Dedifferentiated amniotic fluid mesenchymal stem cell (primary cell): Measurements from ENCODE around the gene FUBP3.
A peak's percentile ranks its signal among the peaks of the same experiment; 100 is the strongest.

Source experiments
- DNase-seq: peaks from one replicate; pipeline ENCODE4 v3.0.0-alpha.2; 2016; ENCODE audit errors: extremely low spot score

FUBP3 gene

DNA sequence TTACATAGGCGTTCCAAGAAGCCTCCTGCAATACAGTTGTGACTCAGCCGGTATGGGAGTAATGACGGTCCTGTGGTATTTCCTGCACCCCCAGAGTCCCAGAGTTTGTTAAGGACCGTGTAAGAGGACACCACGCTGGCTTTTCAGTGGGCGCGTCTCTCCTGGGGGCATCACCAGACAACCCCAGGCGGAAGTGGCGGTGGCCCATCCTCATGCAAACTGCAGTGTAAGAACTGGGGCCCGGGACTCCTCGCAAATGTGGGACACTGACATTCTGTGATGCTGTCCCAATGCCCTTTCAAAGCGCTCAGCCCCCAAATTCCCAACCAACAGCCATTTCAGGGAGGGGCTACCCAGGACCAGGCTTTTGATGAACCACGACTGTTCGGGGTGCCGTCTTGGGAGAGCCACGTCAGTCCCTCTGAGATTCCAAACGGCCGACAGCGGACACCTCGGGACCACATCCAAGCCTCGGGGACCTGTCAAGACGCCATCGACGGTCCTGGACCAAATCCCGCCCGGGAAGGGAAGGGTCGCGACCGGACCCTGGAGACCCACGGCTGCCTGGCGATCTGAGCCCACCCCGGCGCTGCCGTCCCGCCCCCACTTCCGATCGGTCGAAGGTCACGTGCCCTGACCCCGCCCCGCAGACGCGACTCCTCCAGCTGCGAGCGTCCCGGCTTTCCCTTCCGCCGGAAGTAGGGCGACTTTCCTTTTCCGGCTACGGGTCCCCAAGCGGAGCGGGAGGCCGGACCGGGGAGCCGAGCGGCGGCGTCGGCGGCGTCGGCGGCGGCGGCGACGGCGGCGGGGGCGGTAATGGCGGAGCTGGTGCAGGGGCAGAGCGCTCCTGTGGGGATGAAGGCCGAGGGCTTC is at the start of gene FUBP3:
FUBP3 (plus strand) TSS at position 713 of the 873 bp plus-strand sequence; CDS start at position 817, 104 bp downstream.
- peak; percentile 90 for DNase-seq

DNA sequence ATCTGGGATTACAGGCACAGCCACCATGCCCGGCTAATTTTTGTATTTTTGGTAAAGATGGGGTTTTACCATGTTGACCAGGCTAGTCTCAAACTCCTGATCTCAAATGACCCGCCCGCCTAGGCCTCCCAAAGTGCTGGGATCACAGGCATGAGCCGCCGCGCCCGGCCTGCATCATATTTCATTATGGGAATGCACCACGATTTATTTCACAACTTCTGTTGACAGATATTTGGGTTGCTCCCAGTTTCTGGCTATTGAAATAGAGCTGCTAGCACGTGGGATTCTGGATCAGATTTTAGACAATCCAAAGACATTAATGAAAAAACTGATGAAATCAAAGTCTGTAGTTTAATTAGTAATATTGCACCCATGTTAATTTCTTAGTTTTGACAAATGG is 48.4 kb upstream of the FUBP3 start:
- DNase-seq, result no peak

- DNase-seq, result no peak
These were observed 47.7 kb upstream of the FUBP3 start for GRCh38 chr9:130531670-130532069.

DNA sequence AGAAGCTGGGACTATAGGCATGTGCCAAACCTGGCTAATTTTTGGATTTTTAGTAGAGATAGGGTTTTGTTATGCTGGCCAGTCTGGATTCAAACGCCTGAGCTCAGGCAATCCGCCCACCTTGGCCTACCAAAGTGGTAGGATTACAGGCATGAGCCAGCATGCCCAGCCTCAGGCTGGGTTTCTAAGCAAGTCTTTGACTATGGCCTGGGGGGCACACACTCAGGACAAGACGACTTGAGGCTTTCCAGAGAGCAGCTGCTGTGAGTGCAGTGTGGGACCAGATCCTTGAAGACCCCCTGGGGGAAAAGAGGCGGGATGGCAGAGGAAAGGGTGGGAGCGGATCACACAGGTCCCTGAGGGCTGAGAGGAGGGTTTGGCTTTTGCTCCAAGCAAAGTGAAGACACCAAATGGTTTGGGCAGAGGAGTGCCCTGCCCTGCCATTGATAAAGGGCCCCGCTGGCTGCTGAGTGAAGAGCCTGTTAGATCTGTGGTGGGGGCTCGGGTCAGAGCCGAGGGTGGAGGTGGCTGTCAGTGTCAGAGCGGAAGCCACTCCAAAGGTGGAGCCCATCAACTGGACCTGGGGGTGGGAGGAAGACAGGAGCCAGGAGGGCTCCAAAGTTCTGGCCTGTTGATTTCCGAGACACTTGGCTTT is 46.8 kb upstream of the FUBP3 start:
- no peak for DNase-seq

DNA sequence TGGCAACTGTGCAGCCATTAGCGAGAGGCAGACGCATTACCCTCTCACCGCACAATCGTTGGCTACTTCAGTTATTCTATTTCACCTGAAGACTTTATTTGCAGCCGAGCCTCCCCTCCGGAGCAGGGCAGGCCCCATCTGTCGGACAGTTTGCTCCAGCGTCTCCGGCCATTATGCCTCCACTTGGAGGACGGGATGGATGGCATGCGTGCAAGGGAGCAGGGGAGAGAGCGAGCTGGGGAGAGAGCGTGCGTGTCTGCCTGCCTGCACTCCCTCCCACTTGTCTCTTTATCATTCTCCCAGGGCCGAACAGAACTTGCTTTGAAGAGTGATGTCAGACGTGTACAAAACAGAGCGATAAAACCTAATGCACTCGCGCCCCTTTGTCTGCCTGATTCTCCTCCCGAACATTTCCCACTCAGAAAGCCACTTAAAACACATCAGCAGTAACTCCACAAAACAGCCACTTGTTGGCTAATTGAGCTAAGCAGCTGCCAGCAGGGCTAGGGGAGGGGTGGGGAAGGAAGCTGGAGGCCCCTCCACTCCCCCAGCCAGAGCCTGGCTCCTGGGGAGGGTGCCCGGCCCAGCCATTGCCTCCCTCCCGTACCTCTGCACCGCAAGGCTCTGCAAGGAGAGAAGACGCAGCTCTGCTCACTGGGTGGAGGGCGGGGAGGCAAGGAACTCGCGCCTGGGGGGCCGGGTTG is 43.4 kb upstream of the FUBP3 start:
- DNase-seq, result no peak

GRCh38 chr9:130536701-130537107 is 42.7 kb upstream of the FUBP3 start:
- DNase-seq, result no peak

DNA sequence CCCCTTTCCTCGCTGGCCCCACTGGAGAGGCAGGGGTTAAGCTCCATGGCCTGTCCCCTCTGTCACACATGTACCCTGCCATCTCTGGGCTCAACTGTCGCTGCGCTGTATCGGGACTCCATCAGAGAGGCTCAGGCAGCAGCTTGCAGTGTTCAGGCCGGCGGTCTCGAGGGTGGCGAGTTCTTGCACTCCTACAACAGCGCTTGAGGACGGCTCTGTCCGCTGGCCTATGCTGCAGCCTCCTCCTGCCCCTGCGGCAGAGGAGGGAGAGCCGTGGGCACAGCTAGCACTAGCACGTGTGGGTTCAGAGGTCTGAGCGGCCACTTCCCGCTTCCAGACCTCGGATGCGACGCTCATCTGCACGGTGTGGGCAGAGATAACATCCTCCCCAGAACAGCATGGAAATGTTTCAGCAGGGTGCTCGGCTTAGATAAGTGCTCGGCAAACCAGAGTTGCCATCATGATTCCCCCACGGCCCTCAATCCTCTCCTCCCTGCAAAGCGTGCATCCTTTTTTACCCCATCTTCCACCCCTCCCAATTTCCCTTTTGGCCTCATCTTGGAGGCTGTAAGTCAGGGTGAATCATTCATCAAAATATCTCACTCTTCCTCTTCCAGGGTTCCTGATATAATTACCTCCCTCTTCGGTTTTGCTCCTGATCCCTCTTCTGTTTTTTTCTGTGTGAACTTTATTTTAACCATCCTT is 41.9 kb upstream of the FUBP3 start:
- no peak for DNase-seq

DNA sequence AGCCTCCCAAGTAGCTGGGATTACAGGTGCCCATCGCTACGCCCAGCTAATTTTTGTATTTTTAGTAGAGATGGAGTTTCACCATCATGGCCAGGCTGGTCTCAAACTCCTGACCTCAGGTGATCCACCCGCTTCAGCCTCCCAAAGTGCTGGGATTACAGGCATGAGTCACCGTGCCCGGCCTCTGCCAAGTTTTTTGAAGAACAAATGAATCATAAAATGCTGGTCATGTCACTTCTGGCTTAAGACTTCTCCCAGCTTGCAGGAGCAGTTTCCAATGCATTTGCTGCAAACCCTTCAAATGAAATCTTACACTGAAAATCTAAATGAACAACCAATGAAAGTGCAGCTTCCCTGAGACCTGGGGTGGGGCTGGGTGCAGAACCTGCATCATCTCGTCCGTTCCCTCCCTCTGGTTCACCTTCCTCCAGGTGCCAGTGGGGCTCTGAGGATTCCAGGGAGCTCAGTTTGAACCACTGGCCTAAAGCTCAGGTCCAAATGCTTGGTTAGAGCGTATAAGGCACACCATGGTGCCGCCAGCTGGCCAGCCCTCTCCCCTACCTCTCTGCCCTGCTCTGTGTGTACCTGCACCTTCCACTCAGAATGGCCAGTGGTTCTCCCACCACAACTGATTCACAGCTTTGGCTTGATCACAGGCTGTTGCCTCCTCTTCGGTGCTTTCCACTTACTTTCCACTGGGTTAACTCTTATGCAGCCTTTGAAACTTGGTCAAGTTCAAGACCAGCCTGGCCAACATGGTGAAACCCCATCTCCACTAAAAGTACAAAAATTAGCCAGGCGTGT is 39.8 kb upstream of the FUBP3 start:
- DNase-seq, result peak; percentile 50

DNA sequence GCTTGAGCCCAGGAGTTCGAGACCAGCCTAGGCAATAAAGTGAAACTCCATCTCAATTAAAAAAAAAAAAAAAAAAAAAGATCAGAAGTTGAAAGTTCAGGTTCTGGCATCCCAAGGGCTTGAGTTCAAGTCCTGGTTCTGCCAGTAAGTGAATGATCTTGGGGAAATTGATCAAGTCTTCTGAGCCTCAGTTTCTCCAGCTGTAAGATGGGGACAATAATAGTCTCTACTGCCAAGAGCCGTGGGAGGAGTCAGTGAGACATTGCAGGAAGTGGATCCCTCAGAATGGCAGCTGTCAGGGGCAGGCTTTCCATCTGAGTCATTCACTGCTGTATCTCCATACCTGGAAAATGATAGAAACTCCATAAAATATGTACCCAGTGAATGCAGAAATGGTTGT is 37.8 kb upstream of the FUBP3 start:
- no peak for DNase-seq

DNA sequence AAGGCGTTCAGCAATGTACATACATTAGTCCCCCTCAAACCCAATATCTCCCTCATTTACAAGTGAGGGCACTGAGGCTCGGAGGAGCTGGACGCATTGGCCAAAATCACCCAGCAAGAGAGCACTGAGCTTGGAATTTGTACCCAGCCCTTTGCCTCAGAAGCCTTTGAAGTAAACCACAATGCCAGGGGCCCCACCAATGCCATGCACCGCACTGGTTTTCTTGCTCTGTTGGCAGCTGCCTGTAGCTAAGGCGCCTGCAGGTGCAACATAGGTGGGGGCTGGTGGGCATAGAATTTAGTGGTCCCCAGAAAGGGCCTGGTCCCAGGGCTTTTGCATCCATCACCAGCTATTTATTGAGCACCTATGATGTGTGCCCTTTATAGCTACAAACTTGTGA is 37.3 kb upstream of the FUBP3 start:
- DNase-seq, result no peak

GRCh38 chr9:130542457-130543228 is 36.7 kb upstream of the FUBP3 start:
- no peak for DNase-seq

- no peak for DNase-seq
These were observed 36.0 kb upstream of the FUBP3 start for GRCh38 chr9:130543368-130543767.

DNA sequence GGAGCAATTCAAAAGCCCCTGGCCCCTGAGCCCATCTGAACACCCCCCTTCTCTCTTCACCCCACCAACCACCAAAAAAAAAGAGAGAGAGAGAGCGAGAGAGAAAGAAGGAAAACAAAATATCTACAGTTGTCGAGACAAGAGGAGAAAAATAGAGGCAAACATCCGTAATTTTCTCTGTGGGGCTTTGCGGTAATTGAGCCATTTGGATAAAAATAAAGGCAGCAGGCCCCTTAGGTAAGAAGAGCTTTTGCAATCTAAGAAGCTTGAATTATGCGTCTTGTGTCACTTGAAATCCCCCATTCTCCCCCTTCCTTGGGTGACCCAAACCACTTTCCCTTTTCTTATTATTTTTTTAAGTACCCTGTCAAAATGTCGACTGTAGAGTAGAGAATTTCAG is 35.5 kb upstream of the FUBP3 start:
- no peak for DNase-seq

- no peak for DNase-seq
These were observed 35.0 kb upstream of the FUBP3 start for GRCh38 chr9:130544364-130544763.

DNA sequence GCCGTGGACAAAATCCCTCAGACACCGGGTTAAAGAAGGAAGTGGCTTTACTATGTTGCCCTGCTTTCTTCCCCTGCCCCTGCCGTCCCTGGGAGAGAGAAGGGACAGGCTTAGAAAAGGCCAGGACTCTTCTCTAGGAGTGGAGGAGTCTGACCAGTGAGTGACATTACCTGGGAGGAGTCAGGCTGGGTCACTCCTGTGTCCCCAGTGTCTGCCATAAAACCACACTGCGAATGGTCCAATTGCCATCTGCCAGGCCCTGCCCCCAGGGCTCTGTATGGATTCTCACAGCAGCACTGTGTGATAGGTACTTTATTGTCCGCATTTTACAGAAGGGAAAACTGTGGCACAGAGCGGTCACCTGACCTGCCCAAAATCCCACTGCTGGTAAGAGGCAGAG is 31.3 kb upstream of the FUBP3 start:
- DNase-seq, result no peak

DNA sequence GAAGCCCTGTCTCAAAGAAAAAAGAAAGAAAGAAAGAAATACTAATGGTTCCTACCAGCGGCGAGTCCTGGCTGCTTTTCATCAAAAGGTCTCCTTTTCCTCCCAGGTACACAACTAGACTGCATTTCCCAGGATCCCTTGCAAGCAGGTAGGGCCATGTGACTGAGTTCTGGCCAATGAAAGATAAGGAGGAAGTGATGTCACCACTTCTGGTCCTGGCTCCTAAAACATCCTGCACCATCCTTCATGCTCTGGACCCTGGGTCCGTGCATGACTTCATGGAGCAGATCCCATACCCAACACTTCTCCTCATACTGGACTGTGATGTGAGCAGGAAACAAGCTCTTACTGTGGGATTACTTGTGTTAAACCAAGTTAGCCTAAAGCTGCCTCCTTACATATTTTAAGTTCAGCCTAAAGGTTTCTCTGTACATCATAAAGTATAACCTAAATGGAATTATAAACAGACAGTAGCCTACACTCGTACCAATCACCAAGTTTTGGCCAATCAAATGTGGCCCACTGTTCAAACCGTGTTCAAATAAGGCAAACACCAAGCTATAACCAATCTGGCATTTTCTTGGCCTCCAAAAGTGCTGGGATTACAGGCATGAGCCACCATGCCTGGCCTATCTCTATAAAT is 30.2 kb upstream of the FUBP3 start:
- no peak for DNase-seq

DNA sequence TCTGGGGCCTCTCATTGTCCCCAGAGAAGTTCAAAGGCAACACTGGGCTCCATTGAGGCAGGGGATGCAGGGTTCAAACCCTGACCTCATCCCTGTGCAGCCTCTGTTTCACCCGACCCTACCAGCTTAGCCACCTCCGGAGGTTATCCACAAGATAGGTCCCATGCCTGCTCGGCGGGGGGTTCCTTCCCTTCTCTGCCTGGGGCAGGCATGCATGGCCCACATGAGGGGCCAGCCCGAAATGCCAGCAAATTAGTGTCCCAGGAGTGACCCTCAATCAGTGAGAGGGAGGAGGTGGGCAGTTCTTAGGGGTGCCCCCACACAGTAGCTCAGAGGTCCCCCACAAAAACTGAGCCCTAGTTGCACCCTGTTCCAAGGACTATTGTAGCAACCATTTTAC is 24.8 kb upstream of the FUBP3 start:
- no peak for DNase-seq

DNA sequence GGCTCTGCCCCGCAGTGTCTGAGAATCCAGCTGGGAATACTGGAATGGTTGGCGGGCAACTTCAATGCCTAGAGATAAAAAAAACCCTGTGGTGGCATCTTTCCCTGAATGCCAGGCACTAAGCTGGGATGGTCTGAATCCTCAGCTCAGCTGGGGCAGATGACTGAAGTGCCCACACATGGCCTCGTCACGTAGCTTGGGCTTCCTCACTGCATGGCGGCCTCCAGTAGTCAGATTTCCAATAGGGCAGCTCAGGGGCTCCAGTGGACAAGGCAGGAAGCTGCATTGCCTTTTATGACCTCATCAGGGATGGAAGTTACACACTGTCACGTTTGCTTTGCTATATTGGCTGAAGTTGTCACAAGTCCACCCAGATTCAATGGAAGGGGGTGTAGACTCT is 24.3 kb upstream of the FUBP3 start:
- no peak for DNase-seq

DNA sequence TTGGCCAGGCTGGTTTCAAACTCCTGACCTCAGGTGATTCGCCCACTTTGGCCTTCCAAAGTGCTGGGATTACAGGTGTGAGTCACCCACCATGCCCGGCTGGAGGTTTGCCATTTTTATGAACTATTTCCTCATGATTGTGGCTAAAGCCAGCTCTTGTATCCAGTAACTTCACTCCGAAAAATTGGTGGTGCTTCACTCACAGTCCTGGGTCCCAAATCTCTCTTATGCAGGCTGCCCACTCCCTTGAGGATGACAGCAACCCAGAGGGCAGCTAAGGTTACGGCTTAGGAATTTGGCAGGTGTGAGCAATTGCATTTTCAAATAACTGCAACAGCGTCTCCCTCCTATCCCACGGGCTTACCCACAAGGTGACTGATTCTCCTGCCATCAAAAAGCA is 23.4 kb upstream of the FUBP3 start:
- no peak for DNase-seq
